ENCODE results near the gene PLCB4. TPM values are rescaled to one million over a fixed set of nuclear protein-coding genes. Genes with fewer than 3 reads are reported as not detected.

The PLCB4 gene
- total RNA-seq, 2 experiments from 2014 or later, result not detected

- no peak overlapping the region for H3K4me3 Mint-ChIP-seq
- peaks cover 2% of the 10 kb centered on the region for H3K4me1 Mint-ChIP-seq (ENCODE audit: low read depth)
Measured at GRCh38 chr20:9402141-9402540, 333.3 kb downstream of the PLCB4 start.

GRCh38 chr20:9402546-9402945 is 333.7 kb downstream of the PLCB4 start:
- H3K9me3 Mint-ChIP-seq (ENCODE audit: insufficient read depth), result no peaks in the 10 kb centered on the region
- ChIA-PET CTCF (no interaction called here), POLR2A (no interaction called here)
- ATAC-seq (no peak), DNase-seq (no peak)
- H3K4me1 Mint-ChIP-seq (ENCODE audit: low read depth), result peaks cover 2% of the 10 kb centered on the region
- no peaks in the 10 kb centered on the region for H3K27me3 Mint-ChIP-seq (ENCODE audit: low read depth)
- no peak overlapping the region for H3K4me3 Mint-ChIP-seq
- no peak overlapping the region for H3K27ac Mint-ChIP-seq
- no peaks in the 10 kb centered on the region for H3K36me3 Mint-ChIP-seq (ENCODE audit: low read depth)

More at GRCh38 chr20:9402141-9402540, 333.3 kb downstream of the PLCB4 start:
- no peak overlapping the region for H3K27ac Mint-ChIP-seq
- DNase-seq (no peak), ATAC-seq (no peak)
- ChIA-PET CTCF (no interaction called here), POLR2A (no interaction called here)
- H3K36me3 Mint-ChIP-seq (ENCODE audit: low read depth), result no peaks in the 10 kb centered on the region
- no peaks in the 10 kb centered on the region for H3K27me3 Mint-ChIP-seq (ENCODE audit: low read depth)
- H3K9me3 Mint-ChIP-seq (ENCODE audit: insufficient read depth), result no peaks in the 10 kb centered on the region

- DNase-seq, result no peak
- H3K27ac Mint-ChIP-seq, result no peak overlapping the region
- ATAC-seq, result no peak
- no peaks in the 10 kb centered on the region for H3K9me3 Mint-ChIP-seq (ENCODE audit: insufficient read depth)
- ChIA-PET CTCF (interaction anchor here (0.6 kb wide), 1 partner anchor 17 kb away, joined by 4 read pairs; no protein-coding TSS in a partner anchor), POLR2A (no interaction called here)
- H3K4me3 Mint-ChIP-seq, result no peak overlapping the region
- H3K36me3 Mint-ChIP-seq (ENCODE audit: low read depth), result no peaks in the 10 kb centered on the region
- H3K27me3 Mint-ChIP-seq (ENCODE audit: low read depth), result no peaks in the 10 kb centered on the region
- H3K4me1 Mint-ChIP-seq (ENCODE audit: low read depth), result peaks cover 2% of the 10 kb centered on the region
Measured at GRCh38 chr20:9403448-9403847, 334.6 kb downstream of the PLCB4 start.

GRCh38 chr20:9407805-9408421 is 339.0 kb downstream of the PLCB4 start:
- no peaks in the 10 kb centered on the region for H3K9me3 Mint-ChIP-seq (ENCODE audit: insufficient read depth)
- DNase-seq (peak; percentile 69), ATAC-seq (peak; percentile 70)
- H3K4me1 Mint-ChIP-seq (ENCODE audit: low read depth), result no peaks in the 10 kb centered on the region
- no peak overlapping the region for H3K27ac Mint-ChIP-seq
- no peaks in the 10 kb centered on the region for H3K36me3 Mint-ChIP-seq (ENCODE audit: low read depth)
- H3K27me3 Mint-ChIP-seq (ENCODE audit: low read depth), result no peaks in the 10 kb centered on the region
- no peak overlapping the region for H3K4me3 Mint-ChIP-seq
- ChIA-PET POLR2A (no interaction called here), CTCF (interaction anchor here (0.6 to 3.9 kb wide), 37 partner anchors 8 to 510 kb away, joined by 3 to 72 read pairs (median 4); no protein-coding TSS in a partner anchor)

GRCh38 chr20:9408422-9409300 is 339.8 kb downstream of the PLCB4 start:
- ATAC-seq (no peak), DNase-seq (no peak)
- ChIA-PET POLR2A (no interaction called here), CTCF (interaction anchor here (0.6 to 3.9 kb wide), 35 partner anchors 7 to 509 kb away, joined by 3 to 72 read pairs (median 4); no protein-coding TSS in a partner anchor)
- Mint-ChIP-seq H3K4me3 (no peak overlapping the region), H3K4me1 (ENCODE audit: low read depth) (no peaks in the 10 kb centered on the region), H3K27me3 (ENCODE audit: low read depth) (no peaks in the 10 kb centered on the region), H3K9me3 (ENCODE audit: insufficient read depth) (no peaks in the 10 kb centered on the region), H3K27ac (no peak overlapping the region), H3K36me3 (ENCODE audit: low read depth) (no peaks in the 10 kb centered on the region)

GRCh38 chr20:9409352-9409751 is 340.5 kb downstream of the PLCB4 start:
- Mint-ChIP-seq H3K9me3 (ENCODE audit: insufficient read depth) (no peaks in the 10 kb centered on the region), H3K27ac (no peak overlapping the region), H3K4me3 (no peak overlapping the region), H3K27me3 (ENCODE audit: low read depth) (no peaks in the 10 kb centered on the region), H3K36me3 (ENCODE audit: low read depth) (no peaks in the 10 kb centered on the region), H3K4me1 (ENCODE audit: low read depth) (no peaks in the 10 kb centered on the region)
- ATAC-seq (no peak), DNase-seq (no peak)
- ChIA-PET CTCF (interaction anchor here (1.0 to 3.9 kb wide), 8 partner anchors 9 to 210 kb away, joined by 3 to 72 read pairs (median 8); no protein-coding TSS in a partner anchor), POLR2A (no interaction called here)

GRCh38 chr20:9409981-9410380 is 341.1 kb downstream of the PLCB4 start:
- Mint-ChIP-seq H3K9me3 (ENCODE audit: insufficient read depth) (no peaks in the 10 kb centered on the region), H3K27me3 (ENCODE audit: low read depth) (no peaks in the 10 kb centered on the region), H3K4me3 (no peak overlapping the region), H3K27ac (no peak overlapping the region), H3K4me1 (ENCODE audit: low read depth) (no peaks in the 10 kb centered on the region), H3K36me3 (ENCODE audit: low read depth) (no peaks in the 10 kb centered on the region)
- CTCF ChIA-PET, result interaction anchor here (1.1 to 3.9 kb wide), 3 partner anchors 14 to 203 kb away, joined by 3 to 72 read pairs (median 16); no protein-coding TSS in a partner anchor
- POLR2A ChIA-PET, result no interaction called here
- DNase-seq, result no peak
- ATAC-seq, result no peak

GRCh38 chr20:9411833-9412232 is 342.9 kb downstream of the PLCB4 start:
- Mint-ChIP-seq H3K27ac (no peak overlapping the region), H3K4me1 (ENCODE audit: low read depth) (no peaks in the 10 kb centered on the region), H3K36me3 (ENCODE audit: low read depth) (no peaks in the 10 kb centered on the region), H3K27me3 (ENCODE audit: low read depth) (no peaks in the 10 kb centered on the region), H3K9me3 (ENCODE audit: insufficient read depth) (no peaks in the 10 kb centered on the region), H3K4me3 (no peak overlapping the region)
- no peak for ATAC-seq
- ChIA-PET POLR2A (no interaction called here), CTCF (no interaction called here)
- DNase-seq, result no peak

GRCh38 chr20:9412309-9412708 is 343.4 kb downstream of the PLCB4 start:
- Mint-ChIP-seq H3K4me3 (no peak overlapping the region), H3K36me3 (ENCODE audit: low read depth) (no peaks in the 10 kb centered on the region), H3K27me3 (ENCODE audit: low read depth) (no peaks in the 10 kb centered on the region), H3K9me3 (ENCODE audit: insufficient read depth) (no peaks in the 10 kb centered on the region), H3K27ac (no peak overlapping the region), H3K4me1 (ENCODE audit: low read depth) (no peaks in the 10 kb centered on the region)
- ChIA-PET POLR2A (no interaction called here), CTCF (no interaction called here)
- ATAC-seq, result no peak
- DNase-seq, result no peak

- ATAC-seq (no peak), DNase-seq (no peak)
- no peaks in the 10 kb centered on the region for H3K9me3 Mint-ChIP-seq (ENCODE audit: insufficient read depth)
- H3K4me3 Mint-ChIP-seq, result no peak overlapping the region
- no peaks in the 10 kb centered on the region for H3K27me3 Mint-ChIP-seq (ENCODE audit: low read depth)
- ChIA-PET POLR2A (no interaction called here), CTCF (no interaction called here)
- no peaks in the 10 kb centered on the region for H3K36me3 Mint-ChIP-seq (ENCODE audit: low read depth)
- H3K4me1 Mint-ChIP-seq (ENCODE audit: low read depth), result no peaks in the 10 kb centered on the region
- H3K27ac Mint-ChIP-seq, result no peak overlapping the region
Measured at GRCh38 chr20:9413001-9413400, 344.1 kb downstream of the PLCB4 start.

GRCh38 chr20:9415426-9415825 is 346.5 kb downstream of the PLCB4 start:
- no peak overlapping the region for H3K4me3 Mint-ChIP-seq

GRCh38 chr20:9416421-9416820 is 347.5 kb downstream of the PLCB4 start:
- no peak for ATAC-seq
- POLR2A ChIA-PET, result no interaction called here
- Mint-ChIP-seq H3K36me3 (ENCODE audit: low read depth) (no peaks in the 10 kb centered on the region), H3K9me3 (ENCODE audit: insufficient read depth) (no peaks in the 10 kb centered on the region), H3K27ac (no peak overlapping the region), H3K27me3 (ENCODE audit: low read depth) (no peaks in the 10 kb centered on the region), H3K4me1 (ENCODE audit: low read depth) (no peaks in the 10 kb centered on the region), H3K4me3 (no peak overlapping the region)
- CTCF ChIA-PET, result interaction anchor here (1.7 kb wide), 1 partner anchor 9 kb away, joined by 8 read pairs; no protein-coding TSS in a partner anchor
- DNase-seq, result no peak

More at GRCh38 chr20:9415426-9415825, 346.5 kb downstream of the PLCB4 start:
- Mint-ChIP-seq H3K4me1 (ENCODE audit: low read depth) (no peaks in the 10 kb centered on the region), H3K27ac (no peak overlapping the region), H3K36me3 (ENCODE audit: low read depth) (no peaks in the 10 kb centered on the region), H3K9me3 (ENCODE audit: insufficient read depth) (no peaks in the 10 kb centered on the region), H3K27me3 (ENCODE audit: low read depth) (no peaks in the 10 kb centered on the region)
- no peak for ATAC-seq
- no peak for DNase-seq
- POLR2A ChIA-PET, result interaction anchor here (0.8 kb wide), 1 partner anchor 187 kb away, joined by 3 read pairs; no protein-coding TSS in a partner anchor
- CTCF ChIA-PET, result interaction anchor here (1.7 kb wide), 1 partner anchor 8 kb away, joined by 8 read pairs; no protein-coding TSS in a partner anchor

All from activated CD8-positive, alpha-beta T cell treated with anti-CD3 and anti-CD28 coated beads, Interleukin-2, amount 10 ng/mL, durations not matched to agents 7 days and 5 days (primary cell).